Thyroid gland (tissue), 4 donors: ENCODE measurements around the gene CCDC175. TPM values are rescaled to one million over a fixed set of nuclear protein-coding genes. Genes with fewer than 3 reads are reported as not detected.

Experiments used
- DNase-seq, 2 donors: peaks; one replicate each; pipeline ENCODE4 v3.0.0-alpha.2; 2019
- H3K27ac ChIP-seq, 3 donors: fragments of 200-600 bp; sonication (generic); 1 replicate in 2 of 3; 2 replicates in 1 of 3; pipeline ENCODE4 v1.5.1; 2016 to 2019; ENCODE audit warnings: mild to moderate bottlenecking in 1 of 3, moderate library complexity in 1 of 3
- H3K27me3 ChIP-seq: fragments of 200-600 bp; sonication (generic); one replicate; pipeline ENCODE4 v1.5.1; 2019
- H3K36me3 ChIP-seq, 2 donors: fragments of 200-600 bp; sonication (generic); one replicate each; pipeline ENCODE4 v1.5.1; 2016 to 2019
- H3K4me1 ChIP-seq, 2 donors: fragments of 200-600 bp; sonication (generic); one replicate each; pipeline ENCODE4 v1.5.1; 2017 to 2019
- H3K4me3 ChIP-seq, 3 donors: fragments of 200-600 bp; sonication (generic); replicated peaks in 1 of 3; 1 replicate in 2 of 3; 2 replicates in 1 of 3; pipeline ENCODE4 v1.5.1; 2016; ENCODE audit warnings: mild to moderate bottlenecking in 1 of 3
- H3K9me3 ChIP-seq: fragments of 200-600 bp; sonication (generic); one replicate; pipeline ENCODE4 v1.5.1; 2017
- CTCF ChIP-seq, 6 experiments: fragments of 200-600 bp in 3 of 6; fragments of 450-650 bp in 3 of 6; sonication (generic) in 3 of 6; IDR thresholded peaks; one replicate each; pipeline ENCODE4 v1.5.1; 2016 to 2019; ENCODE audit warnings: antibody characterized with exemption in 6 of 6, mild to moderate bottlenecking in 2 of 6, inconsistent platforms in 1 of 6, moderate library complexity in 1 of 6
- POLR2A ChIP-seq, 2 donors: fragments of 450-650 bp; IDR thresholded peaks; one replicate each; pipeline ENCODE4 v1.6.1; 2017; ENCODE audit warnings: antibody characterized with exemption in 2 of 2, mild to moderate bottlenecking in 2 of 2, moderate library complexity in 1 of 2
- WGBS, 2 donors: methylation state at CpG; one replicate each; pipeline ENCODE4 v1.1.5; 2017; 5-methylcytosine and 5-hydroxymethylcytosine counted together
- intact Hi-C: fragments of 100-400 bp; cut with DNase I; formaldehyde crosslinking; loops from one replicate; pipeline ENCODE4 v1.15.1; 2023
- total RNA-seq, 4 donors: library from RNA; depleted of rRNA; stranded (reverse); fragments of >200 nt; gene quantifications; one replicate each; pipeline ENCODE4 v1.2.3, GENCODE V29; 2016

The CCDC175 gene
- total RNA-seq, 4 donors from 2014 or later = 0.24 TPM; not detected in 3

GRCh38 chr14:59582845-59583509 lies 6.4 kb upstream of the CCDC175 start:
- intact Hi-C loops = no loop called here
- no peaks in the 10 kb centered on the region for H3K27me3 ChIP-seq
- no peak overlapping the region for H3K4me3 ChIP-seq
- TF ChIP-seq POLR2A (IDR thresholded peaks at IDR 0.05) (no peak), CTCF (IDR thresholded peaks at IDR 0.05) (no peak)
- no peak overlapping the region for H3K27ac ChIP-seq
- H3K9me3 ChIP-seq = no peaks in the 10 kb centered on the region
- no peaks in the 10 kb centered on the region for H3K36me3 ChIP-seq
- no peaks in the 10 kb centered on the region for H3K4me1 ChIP-seq
- DNase-seq = no peak
- 86 to 91% methylated on average over 23 of the region's 23 CpGs for WGBS, 2 donors

GRCh38 chr14:59582161-59582560 lies 5.5 kb upstream of the CCDC175 start:
- H3K9me3 ChIP-seq = no peaks in the 10 kb centered on the region
- no peak for DNase-seq
- no peaks in the 10 kb centered on the region for H3K27me3 ChIP-seq
- WGBS, 2 donors = 89 to 91% methylated on average over 3 of the region's 3 CpGs
- intact Hi-C loops = no loop called here
- no peak overlapping the region for H3K27ac ChIP-seq
- TF ChIP-seq POLR2A (IDR thresholded peaks at IDR 0.05) = no peak
- no peak for TF ChIP-seq CTCF (IDR thresholded peaks at IDR 0.05)
- no peak overlapping the region for H3K4me3 ChIP-seq
- no peaks in the 10 kb centered on the region for H3K4me1 ChIP-seq
- H3K36me3 ChIP-seq = no peaks in the 10 kb centered on the region

- no peak for TF ChIP-seq CTCF (IDR thresholded peaks at IDR 0.05)
- no peak for TF ChIP-seq POLR2A (IDR thresholded peaks at IDR 0.05)
- no peak overlapping the region for H3K27ac ChIP-seq
- H3K27me3 ChIP-seq = no peaks in the 10 kb centered on the region
- intact Hi-C loops = no loop called here
- no peak for DNase-seq
- peaks cover 0 to 9% of the 10 kb centered on the region in 2 donors for H3K4me1 ChIP-seq
- no peaks in the 10 kb centered on the region for H3K9me3 ChIP-seq
- H3K36me3 ChIP-seq = no peaks in the 10 kb centered on the region
- no peak overlapping the region for H3K4me3 ChIP-seq
- WGBS, 2 donors = 86% methylated on average over 2 of the region's 2 CpGs
These were observed 4.3 kb upstream of the CCDC175 start for GRCh38 chr14:59580911-59581310.

- H3K27ac ChIP-seq = no peak overlapping the region
- H3K27me3 ChIP-seq = no peaks in the 10 kb centered on the region
- no peaks in the 10 kb centered on the region for H3K36me3 ChIP-seq
- H3K4me1 ChIP-seq = no peaks in the 10 kb centered on the region
- H3K4me3 ChIP-seq = no peak overlapping the region
- no peaks in the 10 kb centered on the region for H3K9me3 ChIP-seq
- TF ChIP-seq CTCF (IDR thresholded peaks at IDR 0.05) (no peak), POLR2A (IDR thresholded peaks at IDR 0.05) (no peak)
- intact Hi-C loops = no loop called here
- no peak for DNase-seq
These were observed 6.5 kb downstream of the CCDC175 start for GRCh38 chr14:59570122-59570521.

GRCh38 chr14:59566725-59567124 lies 9.9 kb downstream of the CCDC175 start:
- TF ChIP-seq POLR2A (IDR thresholded peaks at IDR 0.05) (no peak), CTCF (IDR thresholded peaks at IDR 0.05) (no peak)
- Histone ChIP-seq H3K9me3 (no peaks in the 10 kb centered on the region), H3K4me3 (no peak overlapping the region), H3K27me3 (no peaks in the 10 kb centered on the region), H3K36me3 (no peaks in the 10 kb centered on the region), H3K4me1 (no peaks in the 10 kb centered on the region), H3K27ac (no peak overlapping the region)
- 76 to 93% methylated on average over 3 of the region's 3 CpGs for WGBS, 2 donors
- DNase-seq = no peak
- intact Hi-C loops = no loop called here
